DND-41 (cell line): ENCODE measurements around the gene OLFML1.

ENCODE experiments used
- CTCF ChIP-seq: IDR thresholded peaks from 2 replicates; pipeline ENCODE4 v1.5.1; 2012; ENCODE audit warnings: borderline replicate concordance, low read length, moderate library complexity, mild to moderate bottlenecking; ENCODE audit not compliant: poor library complexity, severe bottlenecking; ENCODE audit errors: extremely low read depth
- EZH2 ChIP-seq: IDR thresholded peaks from 3 replicates; pipeline ENCODE4 v1.6.1; 2012; ENCODE audit warnings: borderline replicate concordance, low read depth, mild to moderate bottlenecking, moderate library complexity, low read length, inconsistent platforms; ENCODE audit not compliant: severe bottlenecking

GRCh38 chr11:7528514-7529049, 43.3 kb downstream of the OLFML1 start:
- TF ChIP-seq CTCF (no peak), EZH2 (no peak)
